Endothelial cell of umbilical vein (primary cell): Measurements from ENCODE around the gene ADTRP.

ENCODE experiments used
- POLR2A ChIP-seq: IDR thresholded peaks from 2 replicates; pipeline ENCODE4 v1.6.1; 2012; ENCODE audit warnings: low read depth, mild to moderate bottlenecking, control low read depth, low read length
- POLR2AphosphoS5 ChIP-seq: IDR thresholded peaks from 2 replicates; pipeline ENCODE4 v1.6.1; 2012; ENCODE audit warnings: low read depth, mild to moderate bottlenecking, control low read depth, low read length, moderate library complexity; ENCODE audit not compliant: insufficient read depth
- TF ChIP-seq, protein P1 (sequence below), 2 donors: IDR thresholded peaks; 1 replicate in 1 of 2; 2 replicates in 1 of 2; pipeline ENCODE4 v1.5.1; 2011; ENCODE audit warnings: low read length in 2 of 2, mild to moderate bottlenecking in 2 of 2, moderate library complexity in 2 of 2, control low read depth in 1 of 2, inconsistent platforms in 1 of 2, low read depth in 1 of 2; ENCODE audit not compliant: insufficient read depth in 1 of 2; ENCODE audit errors: extremely low read depth in 1 of 2

DNA sequence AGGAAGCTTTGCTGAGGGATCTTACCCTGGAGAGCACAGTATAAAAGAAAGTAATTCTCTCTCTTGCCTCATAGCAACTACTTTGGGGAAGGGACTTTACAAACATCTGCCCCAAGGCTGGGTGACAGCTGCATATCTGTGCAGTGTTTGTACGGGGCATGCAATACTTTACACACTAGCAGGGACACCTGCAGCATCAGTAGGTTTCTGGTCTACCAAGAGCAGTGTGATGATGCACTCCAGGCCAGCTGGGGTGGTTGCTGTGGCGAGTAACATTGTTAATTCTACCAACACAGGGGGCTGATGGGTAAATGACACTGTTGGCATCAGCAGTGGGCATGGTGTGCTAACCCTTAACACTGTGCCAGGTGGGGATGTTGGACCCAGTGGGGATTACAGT lies 48.0 kb downstream of the ADTRP start:
- no peak for TF ChIP-seq POLR2A
- TF ChIP-seq, protein P1, sequence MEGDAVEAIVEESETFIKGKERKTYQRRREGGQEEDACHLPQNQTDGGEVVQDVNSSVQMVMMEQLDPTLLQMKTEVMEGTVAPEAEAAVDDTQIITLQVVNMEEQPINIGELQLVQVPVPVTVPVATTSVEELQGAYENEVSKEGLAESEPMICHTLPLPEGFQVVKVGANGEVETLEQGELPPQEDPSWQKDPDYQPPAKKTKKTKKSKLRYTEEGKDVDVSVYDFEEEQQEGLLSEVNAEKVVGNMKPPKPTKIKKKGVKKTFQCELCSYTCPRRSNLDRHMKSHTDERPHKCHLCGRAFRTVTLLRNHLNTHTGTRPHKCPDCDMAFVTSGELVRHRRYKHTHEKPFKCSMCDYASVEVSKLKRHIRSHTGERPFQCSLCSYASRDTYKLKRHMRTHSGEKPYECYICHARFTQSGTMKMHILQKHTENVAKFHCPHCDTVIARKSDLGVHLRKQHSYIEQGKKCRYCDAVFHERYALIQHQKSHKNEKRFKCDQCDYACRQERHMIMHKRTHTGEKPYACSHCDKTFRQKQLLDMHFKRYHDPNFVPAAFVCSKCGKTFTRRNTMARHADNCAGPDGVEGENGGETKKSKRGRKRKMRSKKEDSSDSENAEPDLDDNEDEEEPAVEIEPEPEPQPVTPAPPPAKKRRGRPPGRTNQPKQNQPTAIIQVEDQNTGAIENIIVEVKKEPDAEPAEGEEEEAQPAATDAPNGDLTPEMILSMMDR (IDR thresholded peaks at IDR 0.05; ENCODE audit: extremely low read depth in 1 of 2, insufficient read depth in 1 of 2, low read depth in 1 of 2, low read length in 2 of 2), result no peak
- no peak for TF ChIP-seq POLR2AphosphoS5
